GM10248 (cell line): ENCODE measurements around the gene LCORL.

Experiments used
- CTCF ChIA-PET: fragments of 300-600 bp; sonication (Branson Sonifier 250); formaldehyde crosslinking; extraction: SDS; loops from one replicate; lab custom pipeline; 2021; ENCODE audit warnings: antibody characterized with exemption; lab: Yijun Ruan, JAX
- POLR2A ChIA-PET: fragments of 350-650 bp; sonication (Branson Sonifier 250); formaldehyde crosslinking; extraction: SDS; loops from one replicate; lab custom pipeline; 2020; ENCODE audit warnings: antibody characterized with exemption; lab: Yijun Ruan, JAX
- DNase-seq: peaks from one replicate; pipeline ENCODE4 v3.0.0; 2012; ENCODE audit errors: extremely low spot score
- TF ChIP-seq, protein P1 (sequence below): IDR thresholded peaks from 2 replicates; pipeline ENCODE4 v1.5.1; 2012; ENCODE audit warnings: mild to moderate bottlenecking, low read depth; ENCODE audit errors: extremely low read depth, missing control alignments, control extremely low read depth

The LCORL gene

DNA sequence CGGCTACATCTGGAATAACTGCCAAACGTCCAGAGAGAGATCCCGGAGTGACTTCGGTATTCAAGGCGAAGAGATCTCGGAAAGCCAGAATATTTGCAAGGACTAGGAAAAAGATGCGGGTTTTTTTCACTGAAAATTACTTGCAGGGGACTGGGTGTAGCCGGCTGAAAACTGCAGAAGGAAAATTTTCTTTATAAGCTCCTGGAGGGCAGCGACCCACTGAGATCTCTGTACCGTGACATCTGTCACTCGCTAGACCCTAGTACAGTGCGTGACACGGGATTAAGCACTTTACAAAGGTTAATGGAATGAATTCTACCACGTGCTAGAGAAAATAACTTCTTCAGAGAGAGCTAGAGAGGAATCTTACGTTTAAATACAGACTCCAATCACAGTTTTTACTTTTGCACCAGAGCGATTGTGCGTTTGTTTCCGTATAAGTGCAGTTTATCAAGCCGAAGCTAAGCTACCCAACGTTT, 1.1 kb upstream of the LCORL start:
- TF ChIP-seq, protein P1, sequence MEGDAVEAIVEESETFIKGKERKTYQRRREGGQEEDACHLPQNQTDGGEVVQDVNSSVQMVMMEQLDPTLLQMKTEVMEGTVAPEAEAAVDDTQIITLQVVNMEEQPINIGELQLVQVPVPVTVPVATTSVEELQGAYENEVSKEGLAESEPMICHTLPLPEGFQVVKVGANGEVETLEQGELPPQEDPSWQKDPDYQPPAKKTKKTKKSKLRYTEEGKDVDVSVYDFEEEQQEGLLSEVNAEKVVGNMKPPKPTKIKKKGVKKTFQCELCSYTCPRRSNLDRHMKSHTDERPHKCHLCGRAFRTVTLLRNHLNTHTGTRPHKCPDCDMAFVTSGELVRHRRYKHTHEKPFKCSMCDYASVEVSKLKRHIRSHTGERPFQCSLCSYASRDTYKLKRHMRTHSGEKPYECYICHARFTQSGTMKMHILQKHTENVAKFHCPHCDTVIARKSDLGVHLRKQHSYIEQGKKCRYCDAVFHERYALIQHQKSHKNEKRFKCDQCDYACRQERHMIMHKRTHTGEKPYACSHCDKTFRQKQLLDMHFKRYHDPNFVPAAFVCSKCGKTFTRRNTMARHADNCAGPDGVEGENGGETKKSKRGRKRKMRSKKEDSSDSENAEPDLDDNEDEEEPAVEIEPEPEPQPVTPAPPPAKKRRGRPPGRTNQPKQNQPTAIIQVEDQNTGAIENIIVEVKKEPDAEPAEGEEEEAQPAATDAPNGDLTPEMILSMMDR: no peak
- DNase-seq: no peak
- CTCF ChIA-PET: interaction anchor here (0.7 to 1.8 kb wide), 3 partner anchors 14 to 206 kb away, joined by 3 to 7 read pairs (median 6); no protein-coding TSS in a partner anchor
- POLR2A ChIA-PET: interaction anchor here (0.8 kb wide), 1 partner anchor 9 kb away, joined by 3 read pairs; no protein-coding TSS in a partner anchor

DNA sequence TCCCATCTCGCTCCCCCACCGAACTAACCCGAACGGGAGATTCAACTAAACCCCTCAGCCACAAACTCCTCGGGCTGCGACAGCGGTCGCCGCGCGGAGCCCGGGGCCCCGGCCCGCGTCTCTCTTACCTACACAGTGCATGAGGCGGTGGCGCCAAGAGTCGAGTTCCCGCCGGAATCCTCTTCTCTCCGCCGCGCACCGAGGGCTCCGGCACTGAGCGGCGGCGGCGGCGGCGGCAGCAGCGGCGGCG, 160 bp downstream of the LCORL start:
- ChIA-PET POLR2A (no interaction called here), CTCF (interaction anchor here (1.8 kb wide), 1 partner anchor 205 kb away, joined by 7 read pairs; no protein-coding TSS in a partner anchor)
- no peak for DNase-seq
- TF ChIP-seq, protein P1: no peak

DNA sequence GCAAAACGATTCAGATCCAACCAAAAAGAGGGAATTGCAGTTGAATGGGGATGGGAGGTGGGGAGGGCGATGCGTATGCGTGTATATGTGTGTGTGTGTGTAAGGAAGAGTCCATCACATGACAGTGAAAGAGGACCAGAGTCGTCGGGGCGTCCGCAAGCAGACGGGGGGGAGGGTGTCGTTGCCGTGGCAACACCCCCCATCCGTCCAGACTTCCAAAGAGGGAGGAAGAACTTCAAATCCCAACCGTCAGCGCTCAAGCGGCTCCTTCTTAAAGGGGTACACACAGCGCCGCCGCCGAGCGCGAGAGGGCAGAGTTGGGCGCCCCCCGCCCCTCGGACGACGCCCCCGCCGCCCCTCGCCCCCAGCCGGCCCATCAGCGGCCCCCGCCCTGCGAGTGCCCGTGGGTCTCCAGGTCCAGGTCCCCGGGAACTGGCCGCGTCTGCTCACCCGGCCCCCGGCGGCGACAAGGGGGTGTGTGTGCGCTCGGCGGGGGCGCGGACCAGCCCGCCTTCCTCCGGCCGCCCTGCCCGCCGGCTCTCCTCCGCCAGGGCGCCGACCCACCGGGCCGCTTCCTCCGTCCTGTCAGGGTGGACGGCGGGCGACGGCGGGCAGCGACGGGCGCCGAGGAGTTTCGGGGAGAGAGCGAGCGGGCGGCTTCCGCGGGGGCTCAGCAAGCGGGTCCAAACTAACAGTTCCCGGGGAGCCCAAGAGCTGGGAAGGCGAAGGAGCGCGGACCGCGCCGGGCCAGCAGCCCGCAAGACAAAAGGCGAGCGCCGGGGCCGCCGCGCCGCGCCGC, 685 bp downstream of the LCORL start:
- DNase-seq: peak; percentile 53
- POLR2A ChIA-PET: no interaction called here
- CTCF ChIA-PET: interaction anchor here (1.4 kb wide), 1 partner anchor 204 kb away, joined by 4 read pairs; no protein-coding TSS in a partner anchor
- TF ChIP-seq, protein P1: no peak

DNA sequence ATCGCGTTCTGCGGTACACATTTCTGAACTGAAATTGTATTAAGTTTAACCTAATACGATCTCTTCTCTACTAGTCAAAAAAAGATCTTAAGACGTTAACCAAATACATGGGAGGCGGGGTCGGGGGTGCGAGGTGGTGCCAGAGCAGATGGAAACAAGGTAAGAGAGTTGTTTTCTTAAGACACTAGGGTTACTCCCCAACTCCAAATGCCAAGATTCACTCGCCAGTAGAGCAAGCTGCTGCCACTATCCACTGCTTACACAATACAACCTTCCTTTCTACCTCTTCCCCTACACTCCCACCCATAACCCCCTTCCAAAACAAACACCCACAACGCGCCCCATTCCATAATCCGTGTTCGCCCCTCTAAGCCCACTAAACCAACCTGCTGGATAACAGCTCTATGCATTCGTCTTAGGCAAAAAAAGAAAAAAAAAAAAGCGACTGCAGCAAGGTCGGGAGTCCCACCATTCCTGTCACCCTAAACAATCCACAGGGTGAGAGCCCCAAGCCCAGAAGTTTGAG, 1.3 kb downstream of the LCORL start:
- ChIA-PET POLR2A (interaction anchor here (0.6 kb wide), 1 partner anchor 1684 kb away, joined by 3 read pairs; no protein-coding TSS in a partner anchor), CTCF (interaction anchor here (1.1 to 1.4 kb wide), 2 partner anchors 10 to 203 kb away, joined by 3 to 4 read pairs; no protein-coding TSS in a partner anchor)
- peak; percentile 18 for DNase-seq
- TF ChIP-seq, protein P1: no peak

DNA sequence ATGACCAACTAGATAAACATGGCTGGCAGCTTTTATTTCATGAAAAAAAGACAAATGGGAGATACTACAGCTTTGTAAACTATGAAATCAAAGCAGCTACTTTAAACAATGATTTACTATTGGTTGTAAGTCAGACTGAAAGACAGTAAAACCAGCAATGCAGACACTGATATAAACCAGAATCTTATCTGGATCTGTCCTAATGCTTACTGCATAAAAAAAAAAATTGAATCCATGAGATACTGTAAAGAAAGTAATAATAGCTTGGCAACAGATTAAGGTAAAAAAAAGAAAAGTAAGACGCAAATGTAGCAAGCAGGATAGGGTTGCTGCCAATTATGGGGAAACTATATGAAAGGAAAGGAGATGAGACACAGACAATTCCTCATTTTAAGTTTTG, 7.3 kb downstream of the LCORL start:
- ChIA-PET POLR2A (interaction anchor here (0.6 to 0.7 kb wide), 2 partner anchors 8 to 167 kb away, joined by 3 read pairs; no protein-coding TSS in a partner anchor), CTCF (interaction anchor here (1.3 to 2.8 kb wide), 2 partner anchors 12 to 197 kb away, joined by 3 to 10 read pairs; no protein-coding TSS in a partner anchor)
- TF ChIP-seq, protein P1: no peak
- no peak for DNase-seq

DNA sequence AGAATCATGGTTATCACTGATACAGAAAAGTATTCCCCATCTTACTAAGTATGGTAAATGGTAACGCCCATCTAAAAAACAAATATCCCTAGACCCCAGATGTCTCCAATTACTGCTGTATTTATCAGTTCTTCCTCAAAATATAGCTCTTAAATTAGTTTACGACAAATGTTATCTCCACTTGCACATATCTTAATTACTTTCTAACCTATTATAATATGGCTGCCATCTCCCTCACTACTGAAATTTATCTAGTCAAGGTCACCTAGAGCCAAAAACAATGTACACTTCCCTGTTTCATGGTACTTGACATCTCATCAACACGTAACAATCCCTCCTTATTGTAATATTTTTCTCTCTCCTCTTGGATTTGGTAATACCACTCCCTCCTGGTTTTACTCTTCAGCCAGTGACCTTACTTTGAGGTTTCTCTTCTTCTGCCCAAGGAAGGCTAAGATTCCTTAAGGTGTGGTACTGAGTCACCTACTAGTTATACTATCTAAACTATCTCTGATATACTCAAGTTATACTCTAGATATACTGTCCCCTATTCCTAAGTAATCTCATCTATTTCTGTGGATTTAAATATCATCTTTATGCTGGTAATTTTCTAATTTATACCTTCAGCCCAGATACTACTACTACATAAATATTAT, 8.6 kb downstream of the LCORL start:
- TF ChIP-seq, protein P1: no peak
- ChIA-PET POLR2A (no interaction called here), CTCF (interaction anchor here (2.8 kb wide), 1 partner anchor 196 kb away, joined by 10 read pairs; no protein-coding TSS in a partner anchor)
- no peak for DNase-seq
